Posterior cingulate gyrus (tissue), 11 donors: ENCODE data around the gene TFCP2L1.

Source experiments
- DNase-seq, 10 donors: peaks; one replicate each; pipeline versions ENCODE4 v3.0.0 to v3.0.0-alpha.2; 2020 to 2021; ENCODE audit warnings: mixed read lengths in 3 of 10
- intact Hi-C: fragments of 100-400 bp; cut with DNase I; formaldehyde crosslinking; loops from one replicate; pipeline ENCODE4 v1.15.1; 2023

The TFCP2L1 gene

GRCh38 chr2:121245120-121245820 is 39.7 kb downstream of the TFCP2L1 start:
- intact Hi-C loops, result no loop called here
- DNase-seq, result peak in 2 of 10 donors; percentile 47 to 75

- DNase-seq, result peak in 2 of 10 donors; percentile 49 to 62
Observed at GRCh38 chr2:121244616-121245015, 40.4 kb downstream of the TFCP2L1 start.

GRCh38 chr2:121243821-121244460 is 41.1 kb downstream of the TFCP2L1 start:
- intact Hi-C loops, result no loop called here
- peak in 2 of 10 donors; percentile 48 to 66 for DNase-seq

More at GRCh38 chr2:121244616-121245015, 40.4 kb downstream of the TFCP2L1 start:
- intact Hi-C loops, result no loop called here

- DNase-seq, result peak in 2 of 10 donors; percentile 64 to 65
- intact Hi-C loops, result no loop called here
Observed at GRCh38 chr2:121242976-121243375, 42.0 kb downstream of the TFCP2L1 start.

- intact Hi-C loops, result no loop called here
- DNase-seq, result peak in 2 of 10 donors; percentile 69 to 79
Observed at GRCh38 chr2:121242175-121242875, 42.7 kb downstream of the TFCP2L1 start.

- intact Hi-C loops, result no loop called here
- peak in 2 of 10 donors; percentile 5 to 19 for DNase-seq
Observed at GRCh38 chr2:121241466-121241865, 43.5 kb downstream of the TFCP2L1 start.

GRCh38 chr2:121240436-121240835 is 44.6 kb downstream of the TFCP2L1 start:
- peak in 2 of 10 donors; percentile 55 to 66 for DNase-seq

GRCh38 chr2:121239969-121240368 is 45.0 kb downstream of the TFCP2L1 start:
- DNase-seq, result peak in 1 of 10 donors; percentile 8
- intact Hi-C loops, result no loop called here

More at GRCh38 chr2:121240436-121240835, 44.6 kb downstream of the TFCP2L1 start:
- intact Hi-C loops, result no loop called here

- intact Hi-C loops, result no loop called here
- peak in 2 of 10 donors; percentile 63 to 83 for DNase-seq
Observed at GRCh38 chr2:121239471-121239870, 45.5 kb downstream of the TFCP2L1 start.

GRCh38 chr2:121238828-121239227 is 46.2 kb downstream of the TFCP2L1 start:
- intact Hi-C loops, result no loop called here
- peak in 2 of 10 donors; percentile 16 to 67 for DNase-seq

- intact Hi-C loops, result no loop called here
- DNase-seq, result peak in 2 of 10 donors; percentile 64 to 67
Observed at GRCh38 chr2:121237980-121238665, 46.9 kb downstream of the TFCP2L1 start.

GRCh38 chr2:121237336-121237979 is 47.5 kb downstream of the TFCP2L1 start:
- intact Hi-C loops, result no loop called here
- DNase-seq, result peak in 2 of 10 donors; percentile 76 to 79

- peak in 2 of 10 donors; percentile 36 to 68 for DNase-seq
- intact Hi-C loops, result no loop called here
Observed at GRCh38 chr2:121236650-121237180, 48.3 kb downstream of the TFCP2L1 start.

GRCh38 chr2:121236101-121236640 is 48.8 kb downstream of the TFCP2L1 start:
- DNase-seq, result peak in 1 of 10 donors; percentile 79
- intact Hi-C loops, result no loop called here

GRCh38 chr2:121235542-121235941 is 49.5 kb downstream of the TFCP2L1 start:
- peak in 2 of 10 donors; percentile 0 to 9 for DNase-seq
- intact Hi-C loops, result no loop called here

- intact Hi-C loops, result no loop called here
Observed at GRCh38 chr2:121234791-121235190, 50.2 kb downstream of the TFCP2L1 start.

GRCh38 chr2:121234144-121234543 is 50.9 kb downstream of the TFCP2L1 start:
- intact Hi-C loops, result no loop called here
- peak in 2 of 10 donors; percentile 15 to 38 for DNase-seq

More at GRCh38 chr2:121234791-121235190, 50.2 kb downstream of the TFCP2L1 start:
- peak in 2 of 10 donors; percentile 60 to 74 for DNase-seq

GRCh38 chr2:121233486-121234110 is 51.4 kb downstream of the TFCP2L1 start:
- DNase-seq, result peak in 2 of 10 donors; percentile 65 to 67

More at GRCh38 chr2:121233486-121234110, 51.4 kb downstream of the TFCP2L1 start:
- intact Hi-C loops, result no loop called here
